IPS-11a (cell line): ENCODE data around the gene PARVG.

ENCODE experiments used
- H3K4me3 ChIP-seq: one replicate; pipeline ENCODE4 v1.5.1; 2013; ENCODE audit warnings: low read depth, low read length, control low read depth

The PARVG gene

GRCh38 chr22:44193535-44193891, 12.8 kb downstream of the PARVG start:
- no peak overlapping the region for H3K4me3 ChIP-seq

DNA sequence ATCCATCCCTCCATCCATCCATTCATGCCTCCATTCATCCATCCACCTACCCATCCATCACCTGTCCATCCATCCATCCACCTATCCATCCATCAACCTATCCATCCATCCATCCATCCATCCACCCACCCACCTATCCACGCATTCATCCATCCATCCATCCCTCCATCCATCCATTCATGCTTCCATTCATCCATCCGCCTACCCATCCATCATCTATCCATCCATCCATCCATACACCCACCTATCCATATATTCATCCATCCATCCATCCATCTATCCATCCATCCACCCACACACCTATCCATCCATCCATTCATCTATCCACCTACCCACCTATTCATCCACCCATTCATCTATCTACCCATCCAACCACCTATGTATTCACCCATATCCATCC, 13.8 kb downstream of the PARVG start:
- no peak overlapping the region for H3K4me3 ChIP-seq

- no peak overlapping the region for H3K4me3 ChIP-seq
Observed at GRCh38 chr22:44195189-44195871, 14.6 kb downstream of the PARVG start.

GRCh38 chr22:44196241-44196640, 15.5 kb downstream of the PARVG start:
- H3K4me3 ChIP-seq: no peak overlapping the region

DNA sequence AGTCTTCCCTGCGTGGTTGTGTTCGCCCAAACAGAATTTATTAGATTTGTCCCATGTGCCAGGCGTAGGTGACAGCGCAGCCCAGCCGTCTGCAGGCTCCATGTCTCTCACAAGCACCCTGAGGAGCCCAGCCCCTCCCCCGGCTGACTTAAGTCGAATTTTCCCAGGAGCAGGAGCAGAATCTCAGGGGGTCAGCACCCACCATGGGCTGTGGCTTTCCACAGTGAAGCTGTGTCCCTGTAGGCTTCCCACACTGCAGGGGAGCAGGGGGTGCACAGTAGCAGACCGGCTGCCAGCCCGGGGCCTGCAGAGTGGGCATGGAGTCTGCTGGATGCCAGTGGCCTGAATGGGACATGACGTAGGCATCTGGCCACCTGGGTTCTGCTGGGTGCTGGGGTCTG, 16.0 kb downstream of the PARVG start:
- no peak overlapping the region for H3K4me3 ChIP-seq

GRCh38 chr22:44197271-44197670, 16.5 kb downstream of the PARVG start:
- no peak overlapping the region for H3K4me3 ChIP-seq

GRCh38 chr22:44199164-44199563, 18.4 kb downstream of the PARVG start:
- no peak overlapping the region for H3K4me3 ChIP-seq

DNA sequence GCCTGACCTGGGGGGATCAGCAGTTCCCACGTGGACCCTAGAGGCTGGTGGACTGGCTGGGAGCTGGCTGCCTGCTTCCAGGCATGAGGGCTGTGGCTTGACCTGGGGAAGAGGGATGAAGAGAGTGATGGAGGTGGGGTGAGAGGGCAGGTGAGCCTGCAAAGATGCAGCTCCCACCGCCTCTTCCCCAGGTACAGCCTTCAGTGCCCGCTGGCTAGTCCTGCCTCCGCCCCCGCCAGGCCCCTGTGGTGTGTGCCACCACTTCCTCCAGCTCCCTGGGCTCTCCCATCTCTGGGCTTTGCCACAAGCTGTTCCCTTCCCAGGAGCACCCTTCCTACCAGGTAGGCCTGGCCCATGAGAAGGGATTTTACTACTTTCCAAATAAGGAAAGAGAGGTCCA, 19.1 kb downstream of the PARVG start:
- no peak overlapping the region for H3K4me3 ChIP-seq

DNA sequence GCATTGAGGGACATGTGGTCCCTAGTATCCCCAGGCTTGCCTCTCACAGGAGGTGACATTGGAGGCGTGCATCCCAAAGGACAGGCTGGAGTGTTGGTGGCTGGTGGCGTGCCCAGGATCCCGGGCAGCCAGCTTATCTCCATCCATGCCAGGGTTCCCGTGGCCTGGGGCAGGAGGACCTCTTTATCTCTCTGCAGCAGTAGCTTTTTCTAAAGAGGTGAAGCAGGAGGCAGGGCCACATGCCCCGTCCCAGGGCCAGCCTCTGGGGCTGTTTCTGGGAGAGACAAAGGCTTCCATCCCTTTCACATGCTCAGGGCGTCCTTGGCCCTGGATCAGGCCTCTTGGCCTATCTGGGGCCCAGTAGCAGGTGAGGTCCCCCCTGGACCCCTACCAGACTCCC, 19.7 kb downstream of the PARVG start:
- no peak overlapping the region for H3K4me3 ChIP-seq

DNA sequence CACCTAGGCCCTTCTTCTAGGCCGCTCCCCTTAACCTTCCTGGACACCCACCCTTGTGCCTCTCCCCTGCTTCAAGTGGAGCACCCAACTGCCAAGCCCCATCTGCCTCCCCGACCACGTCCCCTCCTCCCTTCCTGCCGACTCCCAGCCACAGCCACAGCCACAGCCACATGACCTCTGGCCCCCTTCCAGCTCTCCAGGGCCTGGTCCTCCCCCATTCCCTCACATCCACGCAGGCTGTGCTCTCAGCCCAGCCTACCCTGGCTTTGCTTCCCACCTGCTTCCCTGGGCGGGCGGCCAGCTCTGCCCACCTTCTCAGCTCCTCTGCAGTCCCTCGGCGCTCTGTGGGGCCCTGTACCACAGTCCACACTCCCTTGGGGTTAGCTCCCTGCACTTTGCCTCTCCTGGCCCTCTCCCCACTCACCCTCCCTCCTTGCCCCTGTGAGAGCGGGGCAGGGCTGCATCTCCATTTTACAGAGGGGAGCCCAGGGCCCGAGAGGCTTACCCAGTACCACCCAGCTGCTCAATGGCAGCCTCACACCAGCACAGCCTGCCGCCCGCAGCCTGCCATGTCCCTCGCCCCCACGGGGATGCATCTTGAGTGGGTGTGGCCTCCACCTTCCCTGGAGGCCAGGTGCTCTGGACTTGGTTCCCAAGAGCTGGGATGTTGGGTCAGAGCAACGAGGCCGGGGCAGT, 20.3 kb downstream of the PARVG start:
- H3K4me3 ChIP-seq: no peak overlapping the region

GRCh38 chr22:44201665-44202064, 20.9 kb downstream of the PARVG start:
- H3K4me3 ChIP-seq: no peak overlapping the region

- H3K4me3 ChIP-seq: no peak overlapping the region
Observed at GRCh38 chr22:44202261-44202789, 21.6 kb downstream of the PARVG start.

DNA sequence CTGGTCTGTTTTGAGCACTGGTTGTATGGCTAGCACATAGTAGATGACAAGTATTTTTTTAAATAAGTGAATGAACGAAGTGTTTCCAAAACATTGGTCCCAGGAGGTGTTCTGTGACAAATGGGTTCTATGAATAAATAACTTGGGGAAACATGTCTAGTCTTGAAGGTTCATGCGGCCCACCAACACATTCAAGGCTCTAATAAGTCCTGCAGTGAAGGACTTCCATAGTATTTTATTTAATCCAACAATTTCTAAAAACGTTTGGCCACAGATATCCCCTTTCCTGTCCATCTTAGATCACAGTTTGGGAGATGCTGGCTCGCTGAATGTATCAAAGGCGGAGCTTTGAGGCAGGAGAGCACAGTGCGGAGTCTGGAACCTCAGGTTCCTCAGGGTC, 22.5 kb downstream of the PARVG start:
- H3K4me3 ChIP-seq: no peak overlapping the region

GRCh38 chr22:44204739-44205515, 24.2 kb downstream of the PARVG start:
- no peak overlapping the region for H3K4me3 ChIP-seq

DNA sequence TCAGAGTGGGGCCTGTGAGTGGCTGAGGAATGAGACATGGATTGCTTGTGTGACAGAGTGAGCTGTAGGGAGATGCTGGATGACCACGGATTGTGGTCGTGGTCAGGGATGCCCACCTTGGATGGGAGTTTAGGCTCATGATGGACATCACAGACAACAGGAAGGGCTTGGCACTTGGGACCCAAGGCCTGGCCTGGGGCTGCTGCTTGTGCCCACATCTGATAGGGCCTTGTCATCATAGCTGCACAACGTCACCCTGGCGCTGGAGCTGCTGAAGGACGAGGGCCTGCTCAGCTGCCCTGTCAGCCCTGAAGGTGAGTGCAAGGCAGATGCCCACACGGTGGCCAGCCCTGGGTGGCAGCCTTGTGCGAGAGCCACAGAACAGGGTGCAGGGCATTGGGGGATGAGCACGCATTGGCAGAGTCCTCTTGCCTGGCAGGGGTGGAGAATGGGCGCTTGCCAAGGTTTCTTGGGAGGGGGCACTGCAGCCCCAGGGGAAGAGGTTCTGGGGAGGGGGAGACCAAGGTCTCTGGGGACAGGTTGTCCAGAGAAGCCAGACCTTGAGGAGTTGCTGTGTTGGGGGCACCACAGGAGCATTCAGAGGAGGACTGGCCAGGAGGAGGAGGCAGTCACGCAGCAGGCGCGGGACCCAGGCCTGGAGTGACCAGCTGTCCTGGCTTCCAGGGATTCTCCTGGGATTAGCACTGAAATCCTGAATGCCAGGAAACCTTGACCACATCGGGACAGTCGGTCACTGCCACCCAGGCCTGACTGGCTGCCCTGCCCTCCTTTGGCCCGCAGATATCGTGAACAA, 25.0 kb downstream of the PARVG start:
- H3K4me3 ChIP-seq: no peak overlapping the region

DNA sequence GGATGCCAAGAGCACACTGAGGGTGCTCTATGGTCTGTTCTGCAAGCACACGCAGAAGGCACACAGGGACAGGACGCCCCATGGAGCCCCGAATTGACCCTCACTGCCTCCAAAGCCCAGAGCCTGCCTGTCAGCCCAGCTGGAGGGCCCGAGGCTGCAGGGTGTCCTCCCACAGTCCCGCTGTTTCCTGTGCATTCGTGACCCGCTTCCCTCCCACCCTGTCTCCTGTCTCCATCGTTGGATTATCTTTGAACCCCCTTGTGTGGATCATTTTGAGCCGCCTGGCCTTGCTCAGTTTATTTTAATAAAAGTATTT, 25.6 kb downstream of the PARVG start:
- H3K4me3 ChIP-seq: no peak overlapping the region

DNA sequence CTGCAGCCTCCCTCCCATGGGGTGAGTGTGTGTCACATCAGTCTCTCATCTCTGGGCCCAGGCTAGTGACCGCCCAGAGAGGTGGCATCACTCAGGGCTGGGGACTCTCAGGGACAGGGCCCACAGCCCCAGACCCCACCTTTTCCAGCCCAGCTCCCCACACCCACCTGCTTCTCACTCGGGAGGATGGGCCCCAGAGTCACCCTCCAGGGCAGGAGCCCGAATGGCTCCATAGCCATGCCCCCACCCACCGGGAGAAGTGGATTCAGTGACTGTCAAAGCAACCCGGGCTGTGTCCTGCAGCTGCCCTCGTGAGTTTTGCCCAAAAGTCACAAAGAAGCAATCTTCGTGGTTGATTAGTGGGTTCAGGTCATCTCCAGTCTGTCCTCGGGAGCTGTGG, 26.0 kb downstream of the PARVG start:
- no peak overlapping the region for H3K4me3 ChIP-seq

DNA sequence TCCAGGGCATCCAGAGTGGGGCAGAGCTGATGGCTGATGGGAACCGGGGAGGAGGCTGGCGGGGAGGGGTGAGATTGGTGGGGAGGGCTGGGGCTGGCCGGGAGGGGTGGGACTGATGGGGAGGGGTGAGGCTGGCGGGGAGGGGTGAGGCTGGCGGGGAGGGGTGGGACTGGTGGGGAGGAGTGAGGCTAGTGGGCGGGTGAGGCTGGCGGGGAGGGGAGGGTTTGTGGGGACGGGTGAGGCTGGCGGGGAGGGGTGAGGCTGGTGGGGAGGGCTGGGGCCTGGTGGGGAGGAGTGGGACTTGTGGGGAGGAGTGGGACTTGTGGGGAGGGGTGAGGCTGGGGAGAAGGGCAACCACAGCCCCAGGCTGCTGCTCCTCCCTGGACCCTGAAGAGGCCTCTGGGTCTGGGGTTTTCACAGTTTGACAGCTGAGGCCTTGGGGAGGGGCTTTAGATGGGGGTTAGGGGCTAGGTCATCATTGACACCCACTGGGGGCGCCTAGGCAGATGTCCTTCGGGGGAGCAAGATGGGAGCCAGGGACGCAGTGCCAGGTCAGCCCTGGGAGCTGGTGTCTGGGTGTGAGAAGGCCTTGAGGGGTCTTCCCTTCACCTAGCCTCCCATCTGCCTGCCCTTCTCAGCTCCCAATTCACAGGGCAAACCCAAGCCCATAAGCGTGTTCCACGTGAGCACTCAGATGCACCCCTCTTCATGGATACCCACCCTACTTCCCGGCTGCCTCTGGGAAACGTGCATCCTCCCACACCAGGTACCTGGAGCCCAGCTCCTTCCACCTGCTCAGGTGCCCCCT, 26.7 kb downstream of the PARVG start:
- no peak overlapping the region for H3K4me3 ChIP-seq

GRCh38 chr22:44207981-44208317, 27.2 kb downstream of the PARVG start:
- no peak overlapping the region for H3K4me3 ChIP-seq

GRCh38 chr22:44209343-44209742, 28.6 kb downstream of the PARVG start:
- H3K4me3 ChIP-seq: no peak overlapping the region
